Upper lobe of left lung (tissue), 4 donors: ENCODE measurements around the gene CD82.

Experiments
- CTCF ChIP-seq, 6 experiments: fragments of 450-650 bp in 4 of 6; fragments of 200-600 bp in 2 of 6; sonication (generic) in 2 of 6; IDR thresholded peaks; one replicate each; pipeline ENCODE4 v1.5.1; 2016 to 2019; ENCODE audit warnings: antibody characterized with exemption in 6 of 6
- POLR2A ChIP-seq, 4 donors: fragments of 450-650 bp; IDR thresholded peaks; one replicate each; pipeline ENCODE4 v1.5.1; 2016 to 2017; ENCODE audit warnings: antibody characterized with exemption in 4 of 4, mild to moderate bottlenecking in 2 of 4
- POLR2AphosphoS5 ChIP-seq, 2 donors: sonication (generic); formaldehyde crosslinking; IDR thresholded peaks; one replicate each; pipeline ENCODE4 v1.5.1; 2017; ENCODE audit warnings: antibody characterized with exemption in 2 of 2

GRCh38 chr11:44521148-44521547 lies 44.3 kb upstream of the CD82 start:
- TF ChIP-seq CTCF (IDR thresholded peaks at IDR 0.05), result no peak
- no peak for TF ChIP-seq POLR2AphosphoS5 (IDR thresholded peaks at IDR 0.05)
- no peak for TF ChIP-seq POLR2A (IDR thresholded peaks at IDR 0.05)
